Gastroesophageal sphincter (tissue), 3 donors: ENCODE measurements around the gene EPHB2.

Experiments used
- POLR2A ChIP-seq, 2 donors: fragments of 450-650 bp; IDR thresholded peaks; one replicate each; pipeline ENCODE4 v1.6.1; 2017; ENCODE audit warnings: antibody characterized with exemption in 2 of 2, mild to moderate bottlenecking in 2 of 2, moderate library complexity in 1 of 2
- POLR2AphosphoS5 ChIP-seq: sonication (generic); formaldehyde crosslinking; IDR thresholded peaks from one replicate; pipeline ENCODE4 v1.6.1; 2017; ENCODE audit warnings: antibody characterized with exemption
- TF ChIP-seq, protein P1 (sequence below), 4 experiments: fragments of 200-600 bp in 2 of 4; fragments of 450-650 bp in 2 of 4; sonication (generic) in 1 of 4; IDR thresholded peaks; one replicate each; pipeline ENCODE4 v1.5.1; 2017 to 2019; ENCODE audit warnings: antibody characterized with exemption in 4 of 4, mild to moderate bottlenecking in 2 of 4, moderate library complexity in 2 of 4

DNA sequence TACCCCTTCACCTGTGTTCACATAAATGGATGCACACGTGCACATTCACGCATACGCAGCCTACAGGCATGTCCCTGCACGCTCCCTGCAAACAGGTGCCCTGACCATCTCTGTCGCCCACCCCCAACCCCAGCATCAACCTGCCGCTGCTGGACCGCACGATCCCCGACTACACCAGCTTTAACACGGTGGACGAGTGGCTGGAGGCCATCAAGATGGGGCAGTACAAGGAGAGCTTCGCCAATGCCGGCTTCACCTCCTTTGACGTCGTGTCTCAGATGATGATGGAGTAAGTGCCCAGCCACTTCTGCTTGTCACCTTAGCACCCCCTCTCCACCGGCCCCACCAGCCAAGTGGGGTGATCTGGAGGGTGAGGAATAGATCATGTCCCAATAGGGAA, 201.7 kb downstream of the EPHB2 start:
- TF ChIP-seq POLR2A (IDR thresholded peaks at IDR 0.05) = no peak
- TF ChIP-seq, protein P1, sequence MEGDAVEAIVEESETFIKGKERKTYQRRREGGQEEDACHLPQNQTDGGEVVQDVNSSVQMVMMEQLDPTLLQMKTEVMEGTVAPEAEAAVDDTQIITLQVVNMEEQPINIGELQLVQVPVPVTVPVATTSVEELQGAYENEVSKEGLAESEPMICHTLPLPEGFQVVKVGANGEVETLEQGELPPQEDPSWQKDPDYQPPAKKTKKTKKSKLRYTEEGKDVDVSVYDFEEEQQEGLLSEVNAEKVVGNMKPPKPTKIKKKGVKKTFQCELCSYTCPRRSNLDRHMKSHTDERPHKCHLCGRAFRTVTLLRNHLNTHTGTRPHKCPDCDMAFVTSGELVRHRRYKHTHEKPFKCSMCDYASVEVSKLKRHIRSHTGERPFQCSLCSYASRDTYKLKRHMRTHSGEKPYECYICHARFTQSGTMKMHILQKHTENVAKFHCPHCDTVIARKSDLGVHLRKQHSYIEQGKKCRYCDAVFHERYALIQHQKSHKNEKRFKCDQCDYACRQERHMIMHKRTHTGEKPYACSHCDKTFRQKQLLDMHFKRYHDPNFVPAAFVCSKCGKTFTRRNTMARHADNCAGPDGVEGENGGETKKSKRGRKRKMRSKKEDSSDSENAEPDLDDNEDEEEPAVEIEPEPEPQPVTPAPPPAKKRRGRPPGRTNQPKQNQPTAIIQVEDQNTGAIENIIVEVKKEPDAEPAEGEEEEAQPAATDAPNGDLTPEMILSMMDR (IDR thresholded peaks at IDR 0.05) = no peak
- no peak for TF ChIP-seq POLR2AphosphoS5
